Stimulated activated CD4-positive, alpha-beta T cell treated with anti-CD3 and anti-CD28 coated beads, Interleukin-1b, Interleukin-23, amount 100 ng/mL, for 48 hours (primary cell): ENCODE results near the gene DNHD1.

Experiments
- DNase-seq: peaks from one replicate; pipeline ENCODE4 v3.0.0-alpha.2; 2020

The DNHD1 gene

DNA sequence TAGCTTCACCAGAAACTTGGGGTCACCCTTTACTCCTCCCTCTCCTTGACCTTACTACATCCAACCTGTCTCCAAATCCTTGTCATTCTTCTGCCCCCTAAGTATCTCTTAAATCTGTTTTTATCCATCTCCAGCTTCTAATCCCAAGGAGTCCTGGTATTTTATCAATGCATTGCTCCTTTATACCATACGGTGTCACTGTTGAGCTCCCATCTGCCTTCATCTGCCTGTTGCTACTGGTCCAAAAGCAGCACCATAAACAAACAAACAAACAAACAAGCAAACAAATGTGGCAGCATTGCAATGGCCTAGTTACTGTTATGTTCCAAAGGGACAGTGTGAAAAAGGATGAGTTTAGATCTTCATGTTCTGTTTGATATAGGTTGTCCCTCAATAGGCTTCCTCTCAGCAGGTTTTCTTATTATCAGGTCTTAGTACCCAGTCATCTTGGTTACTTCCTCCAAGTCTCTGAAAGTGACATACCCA is 34.2 kb downstream of the DNHD1 start:
- DNase-seq, result no peak

DNA sequence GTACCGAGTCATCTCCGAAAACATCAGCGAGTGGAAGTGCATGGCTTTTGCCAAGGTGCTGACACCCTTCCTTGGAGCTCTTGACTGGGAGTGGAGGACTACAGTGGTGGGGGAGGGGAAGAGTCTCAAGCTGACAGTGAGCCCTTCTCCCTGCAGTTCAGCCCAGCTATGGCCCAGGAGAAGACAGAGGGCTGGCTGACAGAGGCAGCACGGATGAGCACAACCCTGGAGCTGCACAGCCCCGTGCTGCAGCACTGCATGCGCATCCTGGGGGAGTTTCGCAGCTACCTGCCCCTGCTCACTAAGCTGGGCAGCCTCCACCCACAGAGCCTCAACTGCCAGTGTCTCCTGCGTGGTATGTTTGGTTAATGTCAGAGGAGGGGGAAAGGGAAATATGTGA is 41.4 kb downstream of the DNHD1 start:
- DNase-seq, result no peak

DNA sequence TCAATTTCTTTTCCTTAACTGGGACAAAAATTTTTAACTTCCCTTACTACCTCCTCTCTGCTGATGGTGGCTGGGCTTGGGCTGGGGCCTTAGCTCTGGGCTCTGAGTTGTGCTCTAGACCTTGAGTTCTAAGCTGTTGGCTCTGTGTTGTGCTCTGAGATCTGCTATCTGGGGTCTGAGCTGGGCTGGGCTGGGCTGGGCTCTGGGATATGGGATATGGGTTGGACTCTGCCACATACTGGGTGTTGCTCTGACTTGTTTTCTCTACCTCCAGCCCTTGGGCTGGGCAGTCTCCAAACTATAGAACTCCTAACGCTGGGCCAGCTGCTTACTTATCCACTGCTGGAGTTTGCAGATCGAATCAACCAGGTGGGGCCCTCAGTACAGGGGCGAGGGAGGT is 41.9 kb downstream of the DNHD1 start:
- DNase-seq, result no peak

DNA sequence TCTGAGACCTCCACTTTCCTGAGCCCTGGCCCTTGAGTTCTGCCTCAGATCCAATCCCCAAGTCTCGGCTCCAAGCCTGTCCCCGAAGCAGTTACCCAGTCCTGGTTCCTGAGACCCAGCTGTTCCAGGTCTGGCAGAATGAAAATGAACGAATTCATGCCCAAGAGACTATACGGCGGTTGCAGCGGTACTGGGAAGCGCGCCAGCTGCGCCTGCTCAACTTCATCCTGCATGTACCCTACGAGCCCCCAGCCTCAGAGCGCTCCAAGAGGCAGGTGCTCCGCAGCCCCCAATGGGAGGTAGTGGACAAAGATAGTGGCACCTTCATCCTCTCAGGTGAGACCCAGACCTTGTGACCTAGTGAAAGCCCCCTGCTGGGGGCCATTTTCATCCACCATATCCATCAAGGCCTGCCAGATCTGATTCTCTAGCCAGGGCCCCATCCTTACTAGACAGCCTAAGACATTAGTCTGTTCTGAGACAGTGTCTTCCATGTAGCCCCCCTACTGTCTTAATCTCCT is 42.7 kb downstream of the DNHD1 start:
- DNase-seq, result no peak

DNA sequence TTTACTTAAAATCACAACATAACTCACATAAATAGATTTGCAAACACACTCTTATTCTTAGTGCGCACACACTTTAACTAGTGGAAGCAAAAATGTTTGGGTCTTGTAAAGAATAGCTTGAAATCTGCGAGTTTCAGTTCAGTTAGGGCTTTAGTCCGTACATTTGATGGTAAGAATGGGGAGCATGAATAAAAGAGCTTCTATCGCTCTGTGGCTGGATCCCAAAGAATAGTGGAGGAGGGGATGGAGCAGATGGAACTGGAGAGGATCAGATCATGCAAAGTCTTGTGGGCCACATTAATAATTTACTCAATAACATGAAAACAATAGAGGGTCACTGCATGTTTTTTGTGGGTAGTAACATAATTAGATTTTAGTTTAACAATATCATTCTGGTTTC is 44.3 kb downstream of the DNHD1 start:
- DNase-seq, result no peak

DNA sequence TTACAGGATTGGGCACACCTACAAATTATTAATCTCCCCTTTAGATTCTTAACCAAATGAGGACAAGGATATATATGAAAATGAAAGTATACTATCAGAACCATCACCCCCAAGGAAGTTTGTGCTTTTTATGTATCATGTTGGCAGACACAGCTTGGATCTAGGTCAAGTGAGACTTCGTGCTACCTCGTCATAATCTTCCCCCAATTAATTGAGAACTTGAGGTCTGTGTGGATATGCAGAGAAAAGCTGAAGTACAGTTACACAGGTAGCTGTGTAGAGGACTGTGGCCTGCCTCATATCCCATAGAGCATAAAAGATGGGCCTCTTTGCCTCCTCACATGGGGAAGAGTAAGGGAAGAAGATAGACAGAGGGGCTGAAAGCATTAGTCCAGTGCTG is 45.6 kb downstream of the DNHD1 start:
- no peak for DNase-seq

DNA sequence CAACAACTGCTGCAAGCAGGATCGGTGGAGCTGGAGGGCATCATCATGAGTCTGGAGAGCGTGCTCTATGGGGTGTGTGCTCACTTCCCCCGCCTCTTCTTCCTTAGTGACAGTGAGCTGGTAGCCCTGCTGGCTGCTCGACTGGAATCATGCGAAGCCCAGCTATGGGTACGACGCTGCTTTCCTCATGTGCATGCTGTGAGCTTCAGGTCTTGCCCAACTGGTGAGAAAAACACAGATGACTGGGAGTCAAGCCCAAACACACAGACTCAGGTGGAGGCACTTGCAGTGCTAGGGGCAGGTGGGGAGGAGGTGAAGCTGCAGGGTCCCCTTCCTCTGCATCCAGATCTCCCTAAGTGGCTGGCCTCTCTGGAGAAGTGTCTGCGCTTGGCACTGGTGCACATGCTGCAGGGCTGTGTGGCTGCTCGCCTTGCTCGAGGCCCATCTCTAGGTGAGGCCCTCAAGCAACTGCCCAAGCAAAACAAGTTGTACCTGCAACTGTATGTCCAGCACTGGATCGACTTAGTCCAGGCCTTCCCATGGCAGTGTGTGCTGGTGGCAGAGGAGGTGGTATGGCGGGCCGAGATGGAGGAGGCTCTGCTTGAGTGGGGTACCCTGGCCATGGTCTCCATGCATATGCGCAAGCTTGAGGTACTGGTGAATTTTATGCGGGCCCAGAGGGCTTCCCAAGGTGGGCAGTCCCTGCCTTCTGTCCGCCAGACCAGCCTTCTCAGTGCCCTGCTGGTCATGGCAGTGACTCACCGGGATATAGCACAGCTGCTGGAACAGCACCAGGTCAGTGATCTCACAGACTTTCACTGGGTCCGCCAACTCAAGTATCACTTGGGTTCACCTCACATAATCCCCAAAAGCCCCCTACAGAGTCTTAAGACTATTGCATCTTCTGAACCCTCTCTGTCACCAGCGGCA is 48.1 kb downstream of the DNHD1 start:
- DNase-seq, result no peak

DNA sequence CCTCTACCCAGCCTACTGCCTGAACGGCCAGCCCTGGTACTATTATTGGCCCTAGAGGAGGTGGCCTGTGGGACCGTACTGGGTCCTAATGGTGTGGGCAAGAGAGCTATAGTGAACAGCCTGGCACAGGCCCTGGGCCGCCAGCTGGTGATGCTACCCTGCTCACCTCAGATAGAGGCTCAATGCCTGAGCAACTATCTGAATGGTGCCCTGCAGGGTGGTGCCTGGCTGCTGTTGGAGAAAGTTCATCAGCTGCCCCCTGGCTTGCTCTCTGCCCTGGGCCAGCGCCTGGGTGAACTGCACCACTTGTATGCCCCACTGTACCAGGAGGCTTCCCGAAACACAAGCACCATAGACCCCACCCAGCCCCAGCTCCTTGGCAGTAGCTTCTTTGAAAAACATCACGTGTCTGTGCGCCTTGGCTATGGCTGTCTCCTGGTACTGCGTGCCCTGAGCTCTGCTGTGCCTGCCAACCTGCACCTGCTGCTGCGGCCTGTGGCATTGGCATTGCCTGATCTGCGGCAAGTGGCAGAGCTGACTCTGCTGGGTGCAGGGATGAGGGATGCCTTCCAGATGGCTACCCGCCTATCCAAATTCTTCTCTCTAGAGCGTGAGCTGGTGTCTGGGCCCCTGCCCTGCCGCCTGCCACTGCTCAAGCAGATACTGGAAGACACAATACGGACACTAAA is 49.0 kb downstream of the DNHD1 start:
- no peak for DNase-seq

DNA sequence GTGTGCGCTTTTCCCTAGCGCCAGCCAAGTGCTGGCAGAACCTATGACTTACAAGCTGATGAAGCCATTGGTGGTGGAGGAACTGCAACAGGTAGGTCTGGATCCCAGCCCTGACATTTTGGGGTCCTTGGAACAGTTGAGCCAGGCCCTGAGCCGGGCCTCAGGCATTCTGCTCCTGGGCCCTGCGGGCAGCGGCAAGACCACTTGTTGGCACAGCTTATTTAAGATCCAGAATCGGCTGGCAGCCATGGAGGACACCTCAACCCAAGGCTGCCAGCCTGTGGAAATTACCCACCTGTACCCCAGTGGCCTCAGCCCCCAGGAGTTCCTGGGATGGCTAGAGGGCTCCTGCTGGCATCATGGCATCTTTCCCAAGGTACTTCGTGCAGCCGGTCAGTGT is 49.7 kb downstream of the DNHD1 start:
- no peak for DNase-seq

DNA sequence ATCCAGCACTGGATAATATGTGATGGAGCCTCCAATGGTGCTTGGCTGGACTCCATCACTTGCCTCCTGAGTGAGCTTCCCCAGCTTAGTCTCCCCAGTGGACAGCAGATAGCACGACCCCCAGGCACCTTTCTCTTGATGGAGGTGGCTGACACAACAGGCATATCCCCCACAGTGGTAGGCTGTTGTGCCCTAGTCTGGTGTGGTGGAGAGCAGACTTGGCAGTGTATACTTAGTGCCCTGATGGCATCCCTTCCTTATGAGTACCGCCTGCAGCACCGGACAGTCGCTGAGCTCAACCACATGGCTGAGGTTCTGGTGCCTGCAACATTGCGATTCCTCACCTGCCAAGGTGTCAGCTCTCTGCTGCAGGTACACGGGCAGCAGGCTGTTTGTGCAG is 50.1 kb downstream of the DNHD1 start:
- no peak for DNase-seq

DNA sequence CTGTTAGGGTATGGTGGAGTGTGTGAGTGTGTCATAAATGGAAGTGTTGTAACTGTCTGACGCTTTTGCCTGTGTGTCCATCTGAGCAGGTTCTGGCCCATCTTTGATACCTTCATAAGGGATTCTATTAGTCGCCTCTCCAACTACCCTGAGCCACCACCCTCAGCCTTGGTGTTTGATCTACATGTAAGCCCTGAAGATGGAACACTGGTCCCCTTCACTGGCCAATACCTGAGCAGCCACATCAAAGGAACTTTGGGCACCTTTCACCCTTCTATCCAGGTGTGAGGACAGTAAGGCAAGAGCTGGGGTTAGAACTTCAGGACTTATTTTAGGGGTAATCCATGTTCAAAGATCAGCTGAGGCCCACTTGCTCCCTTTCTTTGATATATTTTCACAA is 51.0 kb downstream of the DNHD1 start:
- DNase-seq, result no peak

DNA sequence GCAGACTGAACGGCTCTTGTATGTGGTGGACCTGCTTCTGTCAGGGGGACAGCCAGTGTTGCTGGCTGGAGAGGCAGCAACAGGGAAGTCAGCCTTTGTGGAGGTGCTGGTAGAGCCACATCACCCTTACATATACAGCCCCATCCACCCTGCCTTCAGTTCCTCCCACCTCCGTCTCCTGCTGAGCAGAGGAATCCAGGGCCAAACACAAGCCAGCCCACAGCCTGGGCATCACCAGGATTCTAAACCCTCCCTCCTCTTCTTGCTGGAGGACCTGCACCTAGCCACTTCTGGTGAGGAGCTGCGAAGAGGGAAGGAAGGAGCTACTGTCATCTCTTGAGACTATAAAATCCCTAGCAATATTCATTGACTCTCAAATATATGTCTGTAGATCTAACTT is 51.6 kb downstream of the DNHD1 start:
- DNase-seq, result no peak

DNA sequence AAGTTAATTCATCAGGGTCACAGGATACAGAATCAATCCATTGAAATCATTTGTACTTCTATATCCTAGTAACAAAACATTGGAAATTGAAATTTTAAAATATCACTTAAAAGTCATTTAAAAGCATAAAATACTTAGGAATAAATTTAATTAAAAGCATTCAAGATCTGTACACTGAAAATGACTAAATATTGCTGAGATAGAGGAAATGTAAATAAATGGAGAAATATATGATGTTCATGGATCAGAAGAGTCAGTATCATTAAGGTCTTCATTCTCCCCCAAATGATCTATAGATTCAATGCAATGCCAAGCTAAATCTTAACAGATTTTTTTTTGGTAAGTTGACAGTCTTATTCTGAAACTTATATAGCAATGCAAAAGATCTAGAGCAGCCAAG is 56.6 kb downstream of the DNHD1 start:
- no peak for DNase-seq

DNA sequence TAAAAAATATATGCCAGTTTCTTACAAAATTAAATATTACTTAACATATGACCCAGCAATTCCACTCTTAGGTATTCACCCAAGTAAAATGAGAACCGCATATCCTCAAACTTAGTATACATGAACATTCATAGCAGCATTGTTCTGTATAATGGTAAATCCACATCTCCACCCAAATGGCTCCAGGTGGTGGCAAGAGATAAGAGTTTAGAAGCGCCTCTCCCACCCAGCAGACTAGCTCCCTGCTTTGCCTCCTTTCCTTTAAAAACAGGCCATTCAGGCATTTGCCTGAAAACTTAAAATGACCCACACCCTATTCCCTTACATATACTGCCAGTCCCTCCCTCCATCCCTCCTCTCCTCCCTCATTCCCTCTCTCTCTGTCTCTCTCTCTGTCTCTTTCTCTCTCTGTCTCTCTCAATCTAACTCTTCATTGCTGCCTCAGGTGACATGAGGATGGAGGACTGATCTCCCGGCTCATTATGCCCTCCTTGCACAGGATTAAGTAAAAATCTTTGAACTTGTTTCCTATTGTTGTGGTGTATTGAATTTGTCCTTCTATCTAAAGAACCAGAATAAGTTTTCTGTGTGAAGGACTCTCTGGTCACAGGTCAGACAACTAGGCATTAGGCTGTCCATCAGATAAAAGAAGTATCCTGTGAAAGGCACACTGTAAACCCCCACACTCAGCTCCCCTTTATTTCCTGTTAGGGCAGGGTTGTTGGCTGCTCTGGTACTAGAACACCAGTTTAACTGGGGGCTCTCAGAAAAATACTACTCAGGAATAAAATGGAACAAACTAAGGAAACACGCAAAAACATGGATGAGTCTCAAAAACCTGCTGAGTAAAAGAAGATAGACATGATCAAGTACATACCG is 58.0 kb downstream of the DNHD1 start:
- DNase-seq, result no peak

DNA sequence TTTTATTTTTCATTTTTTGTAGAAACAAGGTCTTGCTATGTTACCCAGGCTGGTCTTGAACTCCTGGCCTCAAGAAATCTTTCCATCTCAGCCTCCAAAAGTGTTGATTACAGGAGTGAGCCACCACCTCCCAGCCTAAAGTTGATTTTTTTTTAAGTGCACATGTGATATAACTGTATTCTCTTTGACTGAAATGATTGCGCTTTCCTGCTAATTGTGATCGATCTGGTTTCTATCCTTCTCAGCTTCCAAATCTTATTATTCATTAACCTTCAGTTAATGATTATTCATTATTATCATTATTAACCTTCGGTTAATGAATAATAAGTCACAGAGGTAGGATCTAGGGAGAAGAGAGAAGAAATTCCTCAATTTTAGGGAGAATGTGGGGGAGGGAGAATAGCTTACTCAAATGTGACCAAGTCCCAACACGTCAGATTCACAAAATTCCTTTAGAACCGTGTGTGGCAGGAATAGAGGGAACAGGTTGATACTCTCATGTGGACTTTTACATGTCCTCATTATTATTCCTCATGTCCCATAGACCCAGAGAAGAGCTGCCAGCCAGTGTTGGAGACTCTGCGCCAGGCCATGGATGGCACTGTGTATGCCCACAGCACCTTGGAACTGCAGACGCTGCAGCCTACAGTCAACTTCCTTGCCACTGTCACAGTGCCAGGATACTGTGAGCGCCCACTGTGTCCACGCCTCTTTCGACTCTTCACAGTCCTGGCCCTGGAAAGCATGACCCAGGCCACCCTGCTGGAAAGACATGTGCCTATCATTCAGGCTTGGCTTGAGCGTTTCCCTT is 59.3 kb downstream of the DNHD1 start:
- no peak for DNase-seq

DNA sequence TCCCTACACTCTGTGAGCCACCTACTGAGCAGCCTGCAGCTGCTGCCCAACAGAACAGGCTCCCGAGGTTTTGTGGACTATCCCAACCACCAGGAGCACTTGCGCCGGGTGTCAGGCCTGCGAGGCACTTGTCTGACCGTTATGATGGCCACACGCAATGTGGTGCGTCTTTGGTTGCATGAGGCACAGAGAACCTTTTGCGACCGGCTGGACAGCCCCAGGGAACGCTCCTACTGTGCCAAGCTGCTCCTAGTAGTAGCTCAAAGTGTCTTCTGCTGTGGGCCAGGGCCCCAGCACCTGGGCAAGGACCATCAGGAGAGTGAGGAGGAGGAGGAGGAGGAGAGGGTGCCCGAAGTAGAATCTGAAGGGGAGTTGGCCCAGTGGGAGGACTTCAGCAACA is 60.0 kb downstream of the DNHD1 start:
- DNase-seq, result no peak

DNA sequence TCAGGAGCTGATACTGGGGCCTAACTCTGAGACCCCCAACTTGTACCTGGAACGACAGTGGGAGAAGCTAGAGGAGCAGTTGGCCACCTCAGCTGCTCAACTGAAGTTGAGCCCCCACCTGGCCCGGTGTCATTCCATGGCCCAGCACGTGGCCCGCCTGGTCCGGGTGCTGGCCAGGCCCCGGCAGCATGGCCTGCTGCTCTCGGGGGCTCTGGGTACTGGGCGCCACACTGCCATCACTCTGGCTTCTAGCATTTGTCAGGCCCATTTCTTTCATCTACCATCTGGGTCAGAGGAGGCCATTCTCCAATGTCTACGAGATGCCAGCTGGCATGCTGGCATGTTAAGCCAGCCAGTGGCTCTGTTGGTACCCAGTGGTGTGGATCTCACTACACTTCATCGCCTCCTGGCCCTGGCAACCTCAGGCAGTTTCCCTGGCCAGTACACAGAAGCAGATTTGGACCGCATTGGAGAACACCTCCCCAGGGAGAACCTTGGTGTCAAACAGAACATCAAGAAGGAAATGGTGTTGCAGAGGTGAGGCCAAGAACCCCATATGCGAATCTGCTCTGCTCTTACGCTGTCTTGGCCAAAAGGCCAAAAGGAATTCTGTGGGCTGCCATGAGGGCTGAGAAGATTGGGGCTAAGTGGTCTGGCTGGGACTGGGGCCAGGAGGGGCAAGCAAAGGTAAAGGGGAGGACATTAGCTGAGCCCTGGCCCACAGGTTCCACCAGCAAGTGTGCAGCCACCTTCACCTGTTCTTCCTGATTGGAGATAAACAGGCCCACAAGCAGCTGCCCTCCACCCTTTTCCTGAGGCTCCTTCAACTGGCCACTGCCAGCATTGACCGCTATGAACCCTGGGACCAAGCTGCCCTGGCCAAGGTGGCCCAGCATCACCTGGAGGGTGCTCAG is 60.9 kb downstream of the DNHD1 start:
- no peak for DNase-seq

DNA sequence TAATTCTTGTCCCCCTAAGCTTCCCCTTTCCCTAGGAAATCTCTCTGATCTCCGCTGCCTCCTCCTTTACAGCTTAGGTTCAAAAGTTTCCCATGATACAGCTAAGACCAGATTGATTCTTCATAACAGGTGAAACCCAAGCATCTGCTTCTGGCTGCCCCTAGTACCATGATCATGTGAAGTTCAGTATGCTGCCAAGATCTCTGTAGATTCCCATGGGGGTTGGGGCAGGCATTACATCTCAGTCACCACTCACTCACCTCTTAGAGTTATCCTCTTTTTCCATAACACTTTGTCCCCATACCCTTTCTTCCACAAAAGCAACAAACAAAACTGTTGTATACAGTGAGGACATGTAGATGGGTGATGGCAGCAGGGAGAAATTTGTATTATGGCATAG is 62.3 kb downstream of the DNHD1 start:
- no peak for DNase-seq

DNA sequence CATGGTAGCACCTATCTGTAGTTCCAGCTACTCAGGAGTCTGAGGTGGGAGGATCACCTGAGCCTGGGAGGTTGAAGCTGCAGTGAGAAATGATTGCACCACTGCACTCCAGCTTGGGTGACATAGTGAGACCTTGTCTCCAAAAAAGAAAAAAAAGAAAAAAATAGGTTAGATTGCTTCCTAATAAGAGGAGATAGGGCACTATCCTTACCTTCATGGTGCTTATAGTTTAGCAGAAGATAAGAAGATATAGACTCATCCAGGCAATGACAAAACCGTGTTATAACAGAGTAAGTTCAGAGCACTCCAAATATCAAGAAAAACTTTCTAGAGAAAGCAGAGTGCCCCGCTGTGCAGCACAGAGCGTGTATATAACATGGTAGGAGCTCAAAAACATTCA is 64.2 kb downstream of the DNHD1 start:
- DNase-seq, result no peak

DNA sequence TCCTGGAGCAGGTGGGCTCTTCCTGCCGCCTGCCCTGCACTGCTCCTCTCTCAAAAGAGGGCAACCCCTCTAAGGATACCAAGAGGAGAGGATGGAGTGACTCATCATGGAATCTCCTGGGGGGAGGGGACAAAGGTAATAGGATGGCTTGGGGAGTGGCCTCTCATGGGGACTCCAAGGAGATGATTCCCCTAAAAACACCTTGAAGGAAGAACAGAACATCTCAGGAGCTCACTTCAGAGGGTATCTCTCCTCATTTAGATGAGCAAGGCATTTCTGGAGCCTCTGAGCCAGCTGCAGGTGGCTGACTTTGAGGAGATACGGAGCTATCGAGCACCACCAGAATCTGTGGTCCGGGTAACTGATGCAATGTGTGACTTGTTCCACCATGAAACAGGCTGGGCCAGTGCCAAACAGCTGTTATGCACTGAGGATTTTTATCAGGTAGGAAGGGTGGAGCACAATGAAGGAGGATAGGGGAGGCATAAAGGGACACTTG is 66.1 kb downstream of the DNHD1 start:
- no peak for DNase-seq

DNA sequence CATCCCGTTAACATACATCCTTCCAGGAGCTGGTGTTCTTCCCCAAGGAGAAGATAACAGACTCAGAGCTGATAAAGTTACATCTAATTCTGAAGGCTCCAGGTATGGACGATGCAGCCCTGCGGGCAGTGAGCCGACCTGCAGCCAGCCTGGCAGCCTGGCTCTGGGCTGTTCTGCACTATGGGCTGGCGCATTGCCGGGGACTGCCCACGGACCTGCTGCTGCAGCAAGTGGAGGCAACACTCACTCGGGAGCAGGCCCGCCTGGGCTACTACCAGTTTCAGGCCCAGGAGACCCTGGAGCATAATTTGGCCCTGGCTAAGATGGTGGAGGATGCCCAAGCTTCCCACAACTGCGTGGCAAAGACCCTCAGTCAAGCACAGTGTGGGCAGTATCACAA is 66.6 kb downstream of the DNHD1 start:
- DNase-seq, result no peak
